IMR-90 (cell line): ENCODE data around the gene UGT1A4. TPM values are rescaled to one million over a fixed set of nuclear protein-coding genes. Genes with fewer than 3 reads are reported as not detected.

Experiments
- ATAC-seq: fragments of 200-7000 bp; cut with Tn5 transposase; 2 replicates; pipeline ENCODE4 v1.9.1; 2020; ENCODE audit warnings: low read depth, mild to moderate bottlenecking, moderate library complexity
- BruUV-seq: library from RNA; stranded (reverse); fragments of 400-500 nt; replicated peaks from 2 replicates; lab custom pipeline; 2021; lab: Mats Ljungman, UMichigan
- CTCF ChIA-PET: fragments of 300-600 bp; formaldehyde crosslinking; extraction: SDS; loops from one replicate; lab custom pipeline; 2021; ENCODE audit warnings: antibody characterized with exemption; lab: Yijun Ruan, JAX
- POLR2A ChIA-PET: fragments of 300-600 bp; sonication (Branson Sonifier 250); formaldehyde crosslinking; loops from one replicate; lab custom pipeline; 2022; ENCODE audit warnings: antibody characterized with exemption; ENCODE audit not compliant: unreplicated experiment; lab: Charles Lee
- DNase-seq: peaks from one replicate; pipeline ENCODE4 v3.0.0; 2013
- H2AFZ ChIP-seq: replicated peaks from 2 replicates; pipeline ENCODE3; 2013; ENCODE audit warnings: low read length, mild to moderate bottlenecking; ENCODE audit not compliant: poor library complexity
- H2AK5ac ChIP-seq: 2 replicates; pipeline ENCODE4 v1.6.1; 2013; ENCODE audit warnings: low read depth, low read length, inconsistent platforms
- H2AK9ac ChIP-seq: replicated peaks from 2 replicates; pipeline ENCODE3; 2013; ENCODE audit warnings: mild to moderate bottlenecking, low read depth, low read length, moderate library complexity; ENCODE audit not compliant: poor library complexity
- H2BK120ac ChIP-seq: 2 replicates; pipeline ENCODE4 v1.6.1; 2013; ENCODE audit warnings: low read depth, low read length, inconsistent platforms
- H2BK15ac ChIP-seq: 3 replicates; pipeline ENCODE4 v1.6.1; 2013; ENCODE audit warnings: low read depth, low read length, inconsistent platforms
- H2BK20ac ChIP-seq: 2 replicates; pipeline ENCODE4 v1.6.1; 2013; ENCODE audit warnings: low read depth, mild to moderate bottlenecking, inconsistent platforms, low read length, moderate library complexity
- H2BK5ac ChIP-seq: 2 replicates; pipeline ENCODE4 v1.6.1; 2013; ENCODE audit warnings: mild to moderate bottlenecking, low read depth, low read length, inconsistent platforms; ENCODE audit not compliant: poor library complexity, severe bottlenecking
- H3K14ac ChIP-seq: replicated peaks from 2 replicates; pipeline ENCODE4 v1.6.1; 2013; ENCODE audit warnings: low read depth, low read length, inconsistent platforms
- H3K18ac ChIP-seq: 2 replicates; pipeline ENCODE4 v1.6.1; 2013; ENCODE audit warnings: low read depth, low read length, control low read depth
- H3K23ac ChIP-seq: 2 replicates; pipeline ENCODE4 v1.6.1; 2013; ENCODE audit warnings: low read depth, low read length, inconsistent platforms
- H3K27ac ChIP-seq: 2 replicates; pipeline ENCODE4 v1.5.1; 2013; ENCODE audit warnings: mild to moderate bottlenecking, control low read depth, low read length; ENCODE audit not compliant: insufficient read depth
- H3K27me3 ChIP-seq: 2 replicates; pipeline ENCODE4 v1.6.1; 2013; ENCODE audit warnings: low read length; ENCODE audit not compliant: control insufficient read depth, insufficient read depth
- H3K36me3 ChIP-seq: 2 replicates; pipeline ENCODE4 v1.6.1; 2013; ENCODE audit warnings: low read length, mixed read lengths; ENCODE audit not compliant: control insufficient read depth, insufficient read depth
- H3K4ac ChIP-seq: 2 replicates; pipeline ENCODE4 v1.6.1; 2013; ENCODE audit warnings: low read depth, low read length, inconsistent platforms
- H3K4me1 ChIP-seq: 2 replicates; pipeline ENCODE4 v1.6.1; 2013; ENCODE audit warnings: low read length, mixed read lengths; ENCODE audit not compliant: control insufficient read depth, insufficient read depth
- H3K4me2 ChIP-seq: 2 replicates; pipeline ENCODE4 v1.6.1; 2013; ENCODE audit warnings: low read depth, mild to moderate bottlenecking, control low read depth, low read length, moderate library complexity
- H3K4me3 ChIP-seq: 2 replicates; pipeline ENCODE4 v1.5.1; 2013; ENCODE audit warnings: low read depth, mild to moderate bottlenecking, control low read depth, low read length, moderate library complexity; ENCODE audit not compliant: insufficient read depth
- H3K56ac ChIP-seq: 2 replicates; pipeline ENCODE4 v1.6.1; 2013; ENCODE audit warnings: low read length, inconsistent platforms; ENCODE audit not compliant: insufficient read depth; ENCODE audit errors: extremely low read depth
- H3K79me1 ChIP-seq, 2 experiments: 2 replicates each; pipeline ENCODE4 v1.6.1; 2013; ENCODE audit warnings: low read length in 2 of 2, inconsistent platforms in 1 of 2, low read depth in 1 of 2
- H3K9ac ChIP-seq: 2 replicates; pipeline ENCODE4 v1.6.1; 2013; ENCODE audit warnings: low read depth, low read length, control low read depth
- H3K9me1 ChIP-seq: 2 replicates; pipeline ENCODE4 v1.6.1; 2013; ENCODE audit warnings: low read length, inconsistent platforms; ENCODE audit not compliant: insufficient read depth
- H3K9me3 ChIP-seq: 2 replicates; pipeline ENCODE4 v1.6.1; 2013; ENCODE audit warnings: low read length; ENCODE audit not compliant: control insufficient read depth, insufficient read depth
- H4K20me1 ChIP-seq: 2 replicates; pipeline ENCODE4 v1.6.1; 2013; ENCODE audit warnings: low read length, inconsistent platforms; ENCODE audit not compliant: insufficient read depth
- H4K5ac ChIP-seq: 2 replicates; pipeline ENCODE4 v1.6.1; 2013; ENCODE audit warnings: mild to moderate bottlenecking, low read depth, low read length, control low read depth
- H4K8ac ChIP-seq, 2 experiments: 2 replicates each; pipeline ENCODE4 v1.6.1; 2013; ENCODE audit warnings: low read depth in 2 of 2, low read length in 2 of 2, control low read depth in 1 of 2, inconsistent platforms in 1 of 2
- H4K91ac ChIP-seq: 2 replicates; pipeline ENCODE4 v1.6.1; 2013; ENCODE audit warnings: low read depth, low read length, inconsistent platforms; ENCODE audit not compliant: insufficient read depth
- CEBPB ChIP-seq: IDR thresholded peaks from 2 replicates; pipeline ENCODE4 v1.6.1; 2012; ENCODE audit warnings: low read depth, low read length, improper control_type of control experiment
- CHD1 ChIP-seq: IDR thresholded peaks from 2 replicates; pipeline ENCODE4 v1.6.1; 2012; ENCODE audit warnings: low read depth, low read length, improper control_type of control experiment
- FOS ChIP-seq: fragments of 150-350 bp; IDR thresholded peaks from 2 replicates; pipeline ENCODE4 v1.6.1; 2016; ENCODE audit warnings: low read depth, low read length
- MAFK ChIP-seq: IDR thresholded peaks from 2 replicates; pipeline ENCODE4 v1.6.1; 2012; ENCODE audit warnings: low read depth, low read length, improper control_type of control experiment
- MAZ ChIP-seq: IDR thresholded peaks from 2 replicates; pipeline ENCODE4 v1.6.1; 2012; ENCODE audit warnings: low read depth, mild to moderate bottlenecking, low read length, improper control_type of control experiment, moderate library complexity, borderline replicate concordance
- MXI1 ChIP-seq: IDR thresholded peaks from 2 replicates; pipeline ENCODE4 v1.6.1; 2012; ENCODE audit warnings: low read depth, mild to moderate bottlenecking, low read length, moderate library complexity, borderline replicate concordance
- NFE2L2 ChIP-seq: fragments of 150-350 bp; IDR thresholded peaks from 2 replicates; pipeline ENCODE4 v1.6.1; 2016; ENCODE audit warnings: low read depth, mild to moderate bottlenecking, low read length
- POLR2A ChIP-seq: IDR thresholded peaks from 2 replicates; pipeline ENCODE4 v1.6.1; 2012; ENCODE audit warnings: mild to moderate bottlenecking, low read depth, low read length
- RAD21 ChIP-seq: IDR thresholded peaks from 2 replicates; pipeline ENCODE4 v1.6.1; 2012; ENCODE audit warnings: low read length, improper control_type of control experiment
- RCOR1 ChIP-seq: IDR thresholded peaks from 2 replicates; pipeline ENCODE4 v1.6.1; 2012; ENCODE audit warnings: mild to moderate bottlenecking, low read length, improper control_type of control experiment; ENCODE audit not compliant: insufficient replicate concordance
- RFX5 ChIP-seq: IDR thresholded peaks from 2 replicates; pipeline ENCODE4 v1.8.0; 2012; ENCODE audit warnings: low read depth, mild to moderate bottlenecking, low read length, moderate library complexity
- SMC3 ChIP-seq: fragments of 150-350 bp; IDR thresholded peaks from 2 replicates; pipeline ENCODE4 v1.6.1; 2016; ENCODE audit warnings: low read depth, mild to moderate bottlenecking, antibody characterized with exemption, low read length, moderate library complexity
- WGBS, 2 experiments: methylation state at CpG; one replicate each; pipeline versions ENCODE4 v1.1.5 to v1.1.7; 2013; ENCODE audit warnings: missing lambda C conversion rate in 2 of 2; ENCODE audit not compliant: insufficient read length in 1 of 2; ENCODE audit errors: extremely low coverage in 2 of 2; 5-methylcytosine and 5-hydroxymethylcytosine counted together
- dilution Hi-C: fragments of 300-500 bp; cut with HindIII; formaldehyde crosslinking; loops from one replicate; pipeline ENCODE4 v1.14.3; 2018; ENCODE audit warnings: low sequenced_read_pairs; ENCODE audit not compliant: unreplicated experiment
- in situ Hi-C: fragments of 300-500 bp; cut with MboI; formaldehyde crosslinking; loops from 3 replicates; pipeline ENCODE4 v1.14.3; 2019; ENCODE audit warnings: low sequenced_read_pairs, inconsistent platforms, mixed read lengths
- intact Hi-C: fragments of 100-400 bp; cut with micrococcal nuclease; formaldehyde crosslinking; loops from 2 replicates; pipeline ENCODE4 v1.10.0; 2022
- polyA plus RNA-seq, 3 experiments: library from polyadenylated mRNA; depleted of rRNA; stranded (reverse); fragments of >200 nt; gene quantifications; 2 replicates each; pipeline ENCODE4 v1.2.3, GENCODE V29; 2012; ENCODE audit warnings: low replicate concordance in 1 of 3
- total RNA-seq: library from RNA; depleted of rRNA; stranded (reverse); fragments of >200 nt; gene quantifications from 2 replicates; pipeline ENCODE4 v1.2.3, GENCODE V29; 2012
- TF ChIP-seq, protein P1 (sequence below): conservative IDR thresholded peaks from 2 replicates; pipeline ENCODE4 v1.5.1; 2012; ENCODE audit warnings: mild to moderate bottlenecking, low read depth, low read length, improper control_type of control experiment
- TF ChIP-seq, protein P2 (sequence below): fragments of 150-350 bp; IDR thresholded peaks from 2 replicates; pipeline ENCODE4 v1.6.1; 2017; ENCODE audit warnings: mild to moderate bottlenecking, antibody characterized with exemption, low read length, low read depth
- TF ChIP-seq, protein P3 (sequence below): fragments of 150-350 bp; IDR thresholded peaks from 2 replicates; pipeline ENCODE4 v1.6.1; 2016; ENCODE audit warnings: low read depth, mild to moderate bottlenecking, low read length, moderate library complexity, borderline replicate concordance

UGT1A4 gene
- total and polyA plus RNA-seq, 2 of the 4 experiments (the other 2 are of a cell fraction), result not detected

DNA sequence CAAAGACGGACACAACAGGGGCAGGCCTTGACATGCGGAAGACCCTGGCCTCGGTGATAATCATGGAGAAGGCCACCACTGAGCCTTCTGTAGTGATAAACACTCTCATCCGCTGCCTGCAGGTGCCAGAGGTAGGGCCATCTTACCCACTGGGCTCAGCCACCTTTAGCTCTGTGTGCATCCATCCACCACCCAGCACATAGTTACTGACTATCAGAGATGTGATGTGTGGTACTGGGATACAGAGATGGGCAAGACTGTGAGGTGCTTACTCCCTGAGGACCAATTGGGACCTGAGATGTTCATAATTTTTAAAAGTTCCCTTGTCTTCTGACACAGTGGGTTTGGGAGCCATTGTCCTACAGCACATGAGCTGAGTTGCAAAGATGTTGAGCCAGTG is 61.2 kb downstream of the UGT1A4 start:
- intact Hi-C loops (no loop called here), in situ Hi-C loops (no loop called here), dilution Hi-C loops (no loop called here)
- Histone ChIP-seq H3K27ac (no peak overlapping the region), H3K18ac (no peak overlapping the region), H2BK120ac (no peak overlapping the region), H3K9me3 (peaks cover 3% of the 10 kb centered on the region; the same call in 1 of the 2 replicates), H3K27me3 (no peaks in the 10 kb centered on the region), H2BK20ac (no peak overlapping the region), H3K36me3 (no peaks in the 10 kb centered on the region), H4K91ac (no peak overlapping the region), H2BK5ac (no peak overlapping the region), H4K8ac (no peak overlapping the region), H3K4me2 (no peak overlapping the region), H2AFZ (no peak overlapping the region), H4K5ac (no peak overlapping the region), H3K9ac (no peak overlapping the region), H3K56ac (no peak overlapping the region), H2AK5ac (no peak overlapping the region), H3K4me3 (no peak overlapping the region), H3K14ac (no peak overlapping the region), H2BK15ac (no peak overlapping the region), H2AK9ac (no peak overlapping the region), H3K4ac (no peak overlapping the region), H3K23ac (no peak overlapping the region), H3K9me1 (no peaks in the 10 kb centered on the region), H3K79me1 (no peaks in the 10 kb centered on the region), H3K4me1 (no peaks in the 10 kb centered on the region), H4K20me1 (no peaks in the 10 kb centered on the region)
- WGBS, 2 experiments, result 88% methylated on average over 3 of the region's 4 CpGs; no CpG with 5 or more reads in 1 of the 2 experiments
- DNase-seq (no peak), ATAC-seq (no peak)
- TF ChIP-seq FOS (no peak), MXI1 (no peak), POLR2A (no peak), SMC3 (no peak), RAD21 (no peak), RFX5 (no peak), CEBPB (no peak), RCOR1 (no peak), MAZ (no peak), NFE2L2 (no peak), CHD1 (no peak), MAFK (no peak)
- TF ChIP-seq, protein P1, sequence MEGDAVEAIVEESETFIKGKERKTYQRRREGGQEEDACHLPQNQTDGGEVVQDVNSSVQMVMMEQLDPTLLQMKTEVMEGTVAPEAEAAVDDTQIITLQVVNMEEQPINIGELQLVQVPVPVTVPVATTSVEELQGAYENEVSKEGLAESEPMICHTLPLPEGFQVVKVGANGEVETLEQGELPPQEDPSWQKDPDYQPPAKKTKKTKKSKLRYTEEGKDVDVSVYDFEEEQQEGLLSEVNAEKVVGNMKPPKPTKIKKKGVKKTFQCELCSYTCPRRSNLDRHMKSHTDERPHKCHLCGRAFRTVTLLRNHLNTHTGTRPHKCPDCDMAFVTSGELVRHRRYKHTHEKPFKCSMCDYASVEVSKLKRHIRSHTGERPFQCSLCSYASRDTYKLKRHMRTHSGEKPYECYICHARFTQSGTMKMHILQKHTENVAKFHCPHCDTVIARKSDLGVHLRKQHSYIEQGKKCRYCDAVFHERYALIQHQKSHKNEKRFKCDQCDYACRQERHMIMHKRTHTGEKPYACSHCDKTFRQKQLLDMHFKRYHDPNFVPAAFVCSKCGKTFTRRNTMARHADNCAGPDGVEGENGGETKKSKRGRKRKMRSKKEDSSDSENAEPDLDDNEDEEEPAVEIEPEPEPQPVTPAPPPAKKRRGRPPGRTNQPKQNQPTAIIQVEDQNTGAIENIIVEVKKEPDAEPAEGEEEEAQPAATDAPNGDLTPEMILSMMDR, result no peak
- TF ChIP-seq, protein P2, sequence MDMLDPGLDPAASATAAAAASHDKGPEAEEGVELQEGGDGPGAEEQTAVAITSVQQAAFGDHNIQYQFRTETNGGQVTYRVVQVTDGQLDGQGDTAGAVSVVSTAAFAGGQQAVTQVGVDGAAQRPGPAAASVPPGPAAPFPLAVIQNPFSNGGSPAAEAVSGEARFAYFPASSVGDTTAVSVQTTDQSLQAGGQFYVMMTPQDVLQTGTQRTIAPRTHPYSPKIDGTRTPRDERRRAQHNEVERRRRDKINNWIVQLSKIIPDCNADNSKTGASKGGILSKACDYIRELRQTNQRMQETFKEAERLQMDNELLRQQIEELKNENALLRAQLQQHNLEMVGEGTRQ, result no peak
- TF ChIP-seq, protein P3, sequence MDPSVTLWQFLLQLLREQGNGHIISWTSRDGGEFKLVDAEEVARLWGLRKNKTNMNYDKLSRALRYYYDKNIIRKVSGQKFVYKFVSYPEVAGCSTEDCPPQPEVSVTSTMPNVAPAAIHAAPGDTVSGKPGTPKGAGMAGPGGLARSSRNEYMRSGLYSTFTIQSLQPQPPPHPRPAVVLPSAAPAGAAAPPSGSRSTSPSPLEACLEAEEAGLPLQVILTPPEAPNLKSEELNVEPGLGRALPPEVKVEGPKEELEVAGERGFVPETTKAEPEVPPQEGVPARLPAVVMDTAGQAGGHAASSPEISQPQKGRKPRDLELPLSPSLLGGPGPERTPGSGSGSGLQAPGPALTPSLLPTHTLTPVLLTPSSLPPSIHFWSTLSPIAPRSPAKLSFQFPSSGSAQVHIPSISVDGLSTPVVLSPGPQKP, result no peak
- POLR2A ChIA-PET, result no interaction called here
- CTCF ChIA-PET, result no interaction called here
- no TSS peak for BruUV-seq
